Endothelial cell (in vitro differentiated cells): ENCODE data around the gene GRID2IP. TPM values are rescaled to one million over a fixed set of nuclear protein-coding genes. Genes with fewer than 3 reads are reported as not detected.
"Not testable (repeated sequence)": the region's sequence is repeated elsewhere in the genome, so short reads cannot be mapped to it uniquely, and the experiment has no call there.

Source experiments
- DNase-seq: peaks from one replicate; pipeline ENCODE4 v3.0.0; 2021; ENCODE audit warnings: low spot score
- H3K27ac Mint-ChIP-seq: one replicate; pipeline ENCODE4 v1.8.0; 2021; ENCODE audit warnings: mixed read lengths, inconsistent platforms; ENCODE audit not compliant: unreplicated experiment
- H3K27me3 Mint-ChIP-seq: one replicate; pipeline ENCODE4 v1.8.0; 2021; ENCODE audit warnings: mild to moderate bottlenecking, moderate library complexity, mixed read lengths, inconsistent platforms; ENCODE audit not compliant: unreplicated experiment
- H3K36me3 Mint-ChIP-seq: one replicate; pipeline ENCODE4 v1.8.0; 2021; ENCODE audit warnings: mild to moderate bottlenecking, low read depth, mixed read lengths, inconsistent platforms; ENCODE audit not compliant: unreplicated experiment
- H3K4me1 Mint-ChIP-seq: one replicate; pipeline ENCODE4 v1.8.0; 2021; ENCODE audit warnings: mild to moderate bottlenecking, mixed read lengths, inconsistent platforms; ENCODE audit not compliant: unreplicated experiment
- H3K4me3 Mint-ChIP-seq: one replicate; pipeline ENCODE4 v1.8.0; 2021; ENCODE audit warnings: mild to moderate bottlenecking, mixed read lengths, inconsistent platforms; ENCODE audit not compliant: unreplicated experiment
- H3K9me3 Mint-ChIP-seq: one replicate; pipeline ENCODE4 v1.8.0; 2021; ENCODE audit warnings: mixed read lengths, inconsistent platforms; ENCODE audit not compliant: unreplicated experiment
- CTCF ChIP-seq: fragments of 200-600 bp; sonication (generic); IDR thresholded peaks from one replicate; pipeline ENCODE4 v1.5.0; 2021; ENCODE audit warnings: antibody characterized with exemption; ENCODE audit not compliant: unreplicated experiment
- total RNA-seq: library from RNA; stranded (reverse); fragmentation: NEBNext Ultra II Directional; extraction: Animal tissue kit (Norgen Biotek cat#: 25700); gene quantifications from one replicate; pipeline ENCODE4 v1.2.1, GENCODE V29; 2021; ENCODE audit not compliant: unreplicated experiment

GRID2IP gene
- total RNA-seq, 1 donor from 2014 or later: 0.08 TPM

- Mint-ChIP-seq H3K4me3 (no peak overlapping the region), H3K36me3 (peaks cover 3% of the 10 kb centered on the region), H3K4me1 (no peaks in the 10 kb centered on the region), H3K27ac (no peak overlapping the region), H3K27me3 (no peaks in the 10 kb centered on the region), H3K9me3 (no peaks in the 10 kb centered on the region)
- TF ChIP-seq CTCF: no peak
- no peak for DNase-seq
These were observed 91.0 kb downstream of the GRID2IP start for GRCh38 chr7:6460303-6460702.

GRCh38 chr7:6458676-6459075 lies 92.6 kb downstream of the GRID2IP start:
- not testable (repeated sequence) for DNase-seq, H3K27ac Mint-ChIP-seq, H3K4me1 Mint-ChIP-seq, H3K4me3 Mint-ChIP-seq, H3K9me3 Mint-ChIP-seq, H3K27me3 Mint-ChIP-seq, H3K36me3 Mint-ChIP-seq

- Mint-ChIP-seq H3K27me3 (peaks cover 5% of the 10 kb centered on the region), H3K9me3 (no peaks in the 10 kb centered on the region), H3K4me3 (no peak overlapping the region), H3K27ac (no peak overlapping the region), H3K4me1 (peaks cover 3% of the 10 kb centered on the region), H3K36me3 (no peaks in the 10 kb centered on the region)
- no peak for TF ChIP-seq CTCF
- DNase-seq: no peak
These were observed 97.5 kb downstream of the GRID2IP start for GRCh38 chr7:6453734-6454133.

GRCh38 chr7:6451224-6451705 lies 100.0 kb downstream of the GRID2IP start:
- no peak overlapping the region for H3K4me3 Mint-ChIP-seq
- no peak overlapping the region for H3K27ac Mint-ChIP-seq
- peaks cover 8% of the 10 kb centered on the region for H3K4me1 Mint-ChIP-seq

GRCh38 chr7:6450591-6450990 lies 100.7 kb downstream of the GRID2IP start:
- H3K27ac Mint-ChIP-seq, H3K36me3 Mint-ChIP-seq, DNase-seq, H3K9me3 Mint-ChIP-seq, H3K4me3 Mint-ChIP-seq, H3K27me3 Mint-ChIP-seq: not testable (repeated sequence)
- H3K4me1 Mint-ChIP-seq: peaks cover 10% of the 10 kb centered on the region

More at GRCh38 chr7:6451224-6451705, 100.0 kb downstream of the GRID2IP start:
- H3K9me3 Mint-ChIP-seq: no peaks in the 10 kb centered on the region
- H3K27me3 Mint-ChIP-seq: peaks cover 5% of the 10 kb centered on the region
- no peaks in the 10 kb centered on the region for H3K36me3 Mint-ChIP-seq
- no peak for DNase-seq
- TF ChIP-seq CTCF: no peak

GRCh38 chr7:6449884-6450283 lies 101.4 kb downstream of the GRID2IP start:
- H3K27ac Mint-ChIP-seq: not testable (repeated sequence)

More at GRCh38 chr7:6449884-6450283, 101.4 kb downstream of the GRID2IP start:
- not testable (repeated sequence) for H3K36me3 Mint-ChIP-seq, H3K27me3 Mint-ChIP-seq, H3K9me3 Mint-ChIP-seq, DNase-seq, H3K4me3 Mint-ChIP-seq
- peaks cover 10% of the 10 kb centered on the region for H3K4me1 Mint-ChIP-seq
